GM18858 (cell line): Measurements from ENCODE around the gene TEDC1.

ENCODE experiments used
- ATAC-seq: cut with Tn5 transposase; IDR thresholded peaks from one replicate; pipeline ENCODE4 v1.9.1; 2021; ENCODE audit not compliant: unreplicated experiment

Gene TEDC1

GRCh38 chr14:105473677-105474482 lies 17.2 kb upstream of the TEDC1 start:
- ATAC-seq, result no peak

- no peak for ATAC-seq
Measured at GRCh38 chr14:105474483-105475268, 16.4 kb upstream of the TEDC1 start, which contains the start of gene CRIP2. Gene CRIP2, plus strand, starts transcription at chr14:105474821. Its CDS starts 42 bp downstream, at chr14:105474863.

GRCh38 chr14:105475269-105476096 lies 15.6 kb upstream of the TEDC1 start:
- ATAC-seq, result no peak

- ATAC-seq, result no peak
Measured at GRCh38 chr14:105476097-105476830, 14.8 kb upstream of the TEDC1 start.

GRCh38 chr14:105476831-105477659 lies 14.0 kb upstream of the TEDC1 start:
- no peak for ATAC-seq

GRCh38 chr14:105477660-105478397 lies 13.2 kb upstream of the TEDC1 start:
- no peak for ATAC-seq

- no peak for ATAC-seq
Measured at GRCh38 chr14:105478398-105479251, 12.4 kb upstream of the TEDC1 start.

GRCh38 chr14:105479431-105480158 lies 11.5 kb upstream of the TEDC1 start:
- no peak for ATAC-seq

- no peak for ATAC-seq
Measured at GRCh38 chr14:105480199-105480746, 10.8 kb upstream of the TEDC1 start.

GRCh38 chr14:105480807-105481801 lies 9.9 kb upstream of the TEDC1 start:
- no peak for ATAC-seq

GRCh38 chr14:105481886-105482457 lies 9.1 kb upstream of the TEDC1 start:
- peak; percentile 44 for ATAC-seq

- ATAC-seq, result no peak
Measured at GRCh38 chr14:105482486-105483110, 8.4 kb upstream of the TEDC1 start.

- no peak for ATAC-seq
Measured at GRCh38 chr14:105483300-105484068, 7.6 kb upstream of the TEDC1 start.
